Breast epithelium (tissue), 4 donors: ENCODE measurements around the gene FSTL4. TPM values are rescaled to one million over a fixed set of nuclear protein-coding genes. Genes with fewer than 3 reads are reported as not detected.

Experiments
- DNase-seq, 2 donors: peaks; one replicate each; pipeline ENCODE4 v3.0.0-alpha.2; 2019; ENCODE audit warnings: low spot score in 2 of 2
- H3K27ac ChIP-seq, 2 donors: fragments of 200-600 bp; sonication (generic) in 1 of 2; one replicate each; pipeline ENCODE4 v1.5.1; 2016 to 2019; ENCODE audit warnings: mild to moderate bottlenecking in 1 of 2
- H3K27me3 ChIP-seq, 2 donors: fragments of 200-600 bp; sonication (generic) in 1 of 2; one replicate each; pipeline versions ENCODE4 v1.5.1 to v1.6.0; 2017 to 2019; ENCODE audit warnings: control low read depth in 1 of 2, mild to moderate bottlenecking in 1 of 2
- H3K36me3 ChIP-seq: fragments of 200-600 bp; one replicate; pipeline ENCODE4 v1.5.1; 2019
- H3K4me1 ChIP-seq, 2 donors: fragments of 200-600 bp; sonication (generic); one replicate each; pipeline ENCODE4 v1.5.1; 2016 to 2019; ENCODE audit warnings: control low read depth in 1 of 2
- H3K4me3 ChIP-seq, 3 donors: fragments of 200-600 bp; sonication (generic); 1 replicate in 2 of 3; 2 replicates in 1 of 3; pipeline ENCODE4 v1.5.1; 2016 to 2019; ENCODE audit warnings: mild to moderate bottlenecking in 3 of 3, moderate library complexity in 2 of 3
- H3K9me3 ChIP-seq, 2 donors: fragments of 200-600 bp; sonication (generic) in 1 of 2; one replicate each; pipeline ENCODE4 v1.5.1; 2016 to 2019; ENCODE audit warnings: control low read depth in 1 of 2
- POLR2A ChIP-seq: fragments of 450-650 bp; IDR thresholded peaks from one replicate; pipeline ENCODE4 v1.6.1; 2016; ENCODE audit warnings: antibody characterized with exemption, mild to moderate bottlenecking, moderate library complexity
- POLR2AphosphoS5 ChIP-seq, 3 donors: sonication (generic); formaldehyde crosslinking; IDR thresholded peaks; one replicate each; pipeline ENCODE4 v1.6.1; 2017; ENCODE audit warnings: antibody characterized with exemption in 3 of 3
- intact Hi-C: fragments of 100-400 bp; cut with DNase I; formaldehyde crosslinking; loops from one replicate; pipeline ENCODE4 v1.15.1; 2023; ENCODE audit warnings: low total_unique reads
- total RNA-seq, 3 donors: library from RNA; depleted of rRNA; stranded (reverse); fragments of >200 nt; gene quantifications; one replicate each; pipeline ENCODE4 v1.1.0, GENCODE V29; 2016
- TF ChIP-seq, protein P1 (sequence below), 3 donors: fragments of 450-650 bp; IDR thresholded peaks; one replicate each; pipeline ENCODE4 v1.5.1; 2016 to 2017; ENCODE audit warnings: antibody characterized with exemption in 3 of 3, mild to moderate bottlenecking in 3 of 3, moderate library complexity in 3 of 3

The FSTL4 gene
- total RNA-seq, 3 donors from 2014 or later, result 0.16 to 0.98 (median 0.88) TPM

DNA sequence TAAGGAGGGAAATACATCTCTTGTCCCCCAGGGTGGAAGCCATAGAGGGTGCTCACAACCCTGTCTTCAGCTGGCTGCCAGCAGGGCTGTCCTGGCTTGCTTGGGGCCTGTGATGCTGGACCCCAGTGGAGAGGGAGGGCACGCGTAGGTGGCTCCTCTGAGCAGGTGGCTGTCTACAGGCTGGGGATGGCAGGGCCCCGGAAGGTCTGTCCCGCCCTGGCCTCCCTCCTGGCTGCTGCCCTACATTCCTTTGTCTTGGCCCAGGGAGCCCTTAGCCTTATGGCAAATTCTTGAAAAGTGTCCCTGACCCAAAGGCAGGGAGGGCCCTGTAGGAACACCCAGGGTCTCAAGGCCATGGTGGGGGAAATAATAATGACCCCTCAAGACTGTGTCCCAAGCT is 336.2 kb downstream of the FSTL4 start:
- TF ChIP-seq POLR2AphosphoS5 (IDR thresholded peaks at IDR 0.05) (no peak), POLR2A (no peak)
- TF ChIP-seq, protein P1, sequence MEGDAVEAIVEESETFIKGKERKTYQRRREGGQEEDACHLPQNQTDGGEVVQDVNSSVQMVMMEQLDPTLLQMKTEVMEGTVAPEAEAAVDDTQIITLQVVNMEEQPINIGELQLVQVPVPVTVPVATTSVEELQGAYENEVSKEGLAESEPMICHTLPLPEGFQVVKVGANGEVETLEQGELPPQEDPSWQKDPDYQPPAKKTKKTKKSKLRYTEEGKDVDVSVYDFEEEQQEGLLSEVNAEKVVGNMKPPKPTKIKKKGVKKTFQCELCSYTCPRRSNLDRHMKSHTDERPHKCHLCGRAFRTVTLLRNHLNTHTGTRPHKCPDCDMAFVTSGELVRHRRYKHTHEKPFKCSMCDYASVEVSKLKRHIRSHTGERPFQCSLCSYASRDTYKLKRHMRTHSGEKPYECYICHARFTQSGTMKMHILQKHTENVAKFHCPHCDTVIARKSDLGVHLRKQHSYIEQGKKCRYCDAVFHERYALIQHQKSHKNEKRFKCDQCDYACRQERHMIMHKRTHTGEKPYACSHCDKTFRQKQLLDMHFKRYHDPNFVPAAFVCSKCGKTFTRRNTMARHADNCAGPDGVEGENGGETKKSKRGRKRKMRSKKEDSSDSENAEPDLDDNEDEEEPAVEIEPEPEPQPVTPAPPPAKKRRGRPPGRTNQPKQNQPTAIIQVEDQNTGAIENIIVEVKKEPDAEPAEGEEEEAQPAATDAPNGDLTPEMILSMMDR (IDR thresholded peaks at IDR 0.05), result no peak
- no peak overlapping the region for H3K27ac ChIP-seq
- intact Hi-C loops, result no loop called here
- no peak for DNase-seq
- H3K27me3 ChIP-seq, result no peaks in the 10 kb centered on the region
- H3K4me3 ChIP-seq, result no peak overlapping the region
- no peaks in the 10 kb centered on the region for H3K9me3 ChIP-seq
- H3K36me3 ChIP-seq, result no peaks in the 10 kb centered on the region
- no peaks in the 10 kb centered on the region for H3K4me1 ChIP-seq

DNA sequence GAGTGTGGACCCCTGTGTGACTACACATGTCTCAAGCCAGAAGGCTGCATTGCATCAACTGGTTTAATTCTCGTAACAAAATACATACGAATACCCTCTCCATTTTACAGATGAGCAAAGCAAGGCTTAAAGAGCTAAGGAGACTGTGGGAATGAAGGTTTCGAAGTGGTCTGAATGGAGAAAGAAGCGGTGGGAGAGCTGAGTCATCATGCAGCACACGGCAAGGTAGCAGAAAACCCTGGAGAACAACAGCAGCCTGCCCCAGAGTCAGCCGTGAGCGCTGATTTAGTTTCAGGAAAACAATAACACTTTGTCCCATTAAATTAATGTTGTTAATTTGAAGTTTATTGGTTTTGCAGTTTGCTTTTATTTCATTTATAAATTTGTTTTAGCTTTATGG is 336.7 kb downstream of the FSTL4 start:
- DNase-seq, result no peak
- Histone ChIP-seq H3K4me3 (no peak overlapping the region), H3K27ac (no peak overlapping the region), H3K4me1 (no peaks in the 10 kb centered on the region), H3K27me3 (no peaks in the 10 kb centered on the region), H3K36me3 (no peaks in the 10 kb centered on the region), H3K9me3 (no peaks in the 10 kb centered on the region)
- intact Hi-C loops, result no loop called here
- TF ChIP-seq, protein P1 (IDR thresholded peaks at IDR 0.05), result no peak
- no peak for TF ChIP-seq POLR2A

DNA sequence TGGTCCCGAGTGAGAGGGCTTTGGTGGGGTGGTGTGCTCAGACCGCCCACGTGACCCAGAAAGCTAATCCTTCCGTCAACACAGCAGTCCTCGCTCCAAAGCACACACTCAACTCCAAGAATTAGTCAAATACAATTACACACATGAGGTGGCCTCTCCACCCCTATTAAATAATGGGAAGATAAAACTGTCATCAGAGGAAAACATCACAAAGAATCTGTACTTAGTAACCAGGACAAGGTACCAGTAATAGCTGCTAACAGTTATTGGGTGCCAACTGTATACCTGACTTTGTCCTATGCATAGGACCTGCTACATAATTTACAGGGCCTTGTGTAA is 337.8 kb downstream of the FSTL4 start:
- no peaks in the 10 kb centered on the region for H3K4me1 ChIP-seq
- H3K27me3 ChIP-seq, result no peaks in the 10 kb centered on the region
- H3K4me3 ChIP-seq, result no peak overlapping the region
- H3K9me3 ChIP-seq, result no peaks in the 10 kb centered on the region
- H3K36me3 ChIP-seq, result no peaks in the 10 kb centered on the region
- intact Hi-C loops, result no loop called here
- no peak overlapping the region for H3K27ac ChIP-seq
- DNase-seq, result no peak
- no peak for TF ChIP-seq POLR2AphosphoS5 (IDR thresholded peaks at IDR 0.05)
- TF ChIP-seq POLR2A, result no peak
- TF ChIP-seq, protein P1 (IDR thresholded peaks at IDR 0.05), result no peak

DNA sequence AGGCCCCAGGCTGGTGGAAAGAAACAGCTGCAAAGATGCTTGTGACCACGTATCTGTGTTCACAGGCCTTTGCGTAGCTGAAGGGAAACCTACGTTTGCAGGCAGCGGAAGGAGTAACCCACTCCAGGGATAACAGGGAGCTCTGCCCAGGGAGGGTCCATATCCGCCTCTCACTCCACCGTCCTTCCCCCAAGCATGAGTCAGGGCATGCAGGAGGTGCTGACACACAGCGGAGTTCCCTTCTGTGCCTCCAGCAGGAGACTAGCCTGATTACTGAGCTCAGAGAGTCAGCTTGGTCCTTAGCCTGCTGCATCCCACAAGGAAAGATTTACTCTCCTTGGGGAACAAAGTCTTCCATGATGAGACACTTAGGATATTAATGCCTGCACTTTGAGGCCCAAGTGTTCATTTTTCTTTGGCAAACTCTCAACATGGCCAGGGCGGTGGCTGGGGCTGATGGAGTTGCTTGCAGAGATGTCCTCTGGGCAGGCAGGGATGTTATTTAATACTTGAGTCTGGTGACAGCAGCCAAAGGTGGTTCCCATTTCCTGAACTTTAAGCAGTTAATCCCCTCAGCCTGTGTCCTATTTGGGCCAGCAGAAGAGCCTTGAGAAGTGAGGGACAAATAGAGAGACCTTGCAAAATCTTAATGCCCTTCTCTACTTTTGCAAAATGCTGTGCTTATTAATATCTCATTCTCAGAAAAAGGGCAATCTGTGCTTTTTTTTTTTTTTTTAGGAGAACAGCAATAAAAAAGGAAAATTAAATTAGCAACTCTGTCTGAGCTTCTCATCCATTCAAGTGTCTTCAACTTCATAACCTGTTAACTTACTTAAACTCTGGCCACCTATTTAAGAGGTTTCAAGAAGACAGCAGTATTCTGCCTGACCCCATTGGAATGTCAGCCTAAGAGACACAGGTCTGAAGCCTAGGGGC is 338.4 kb downstream of the FSTL4 start:
- intact Hi-C loops, result no loop called here
- DNase-seq, result no peak
- H3K36me3 ChIP-seq, result no peaks in the 10 kb centered on the region
- H3K27ac ChIP-seq, result no peak overlapping the region
- no peaks in the 10 kb centered on the region for H3K4me1 ChIP-seq
- H3K4me3 ChIP-seq, result no peak overlapping the region
- TF ChIP-seq POLR2A (no peak), POLR2AphosphoS5 (IDR thresholded peaks at IDR 0.05) (no peak)
- TF ChIP-seq, protein P1 (IDR thresholded peaks at IDR 0.05), result no peak
- H3K27me3 ChIP-seq, result no peaks in the 10 kb centered on the region
- no peaks in the 10 kb centered on the region for H3K9me3 ChIP-seq

DNA sequence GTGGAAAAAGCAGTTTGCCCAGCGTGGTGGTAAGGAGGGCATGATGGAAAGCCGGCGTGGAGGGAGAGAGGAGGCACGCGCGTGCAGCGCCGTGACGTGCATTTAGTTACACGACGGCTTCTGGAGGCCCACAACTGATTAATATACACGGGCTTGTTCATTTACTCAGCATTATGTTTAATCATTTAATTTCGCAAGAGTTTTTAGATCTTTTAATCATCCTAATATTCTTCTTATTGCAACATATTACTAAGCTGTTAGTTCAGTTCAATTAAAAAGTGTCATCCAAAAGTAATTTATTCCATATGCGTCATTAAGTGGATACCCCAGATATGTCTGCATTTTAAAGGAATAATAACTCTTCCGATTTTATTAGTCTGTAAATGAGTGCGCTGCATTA is 340.0 kb downstream of the FSTL4 start:
- Histone ChIP-seq H3K4me3 (no peak overlapping the region), H3K36me3 (no peaks in the 10 kb centered on the region), H3K27me3 (no peaks in the 10 kb centered on the region), H3K4me1 (no peaks in the 10 kb centered on the region), H3K9me3 (no peaks in the 10 kb centered on the region), H3K27ac (no peak overlapping the region)
- intact Hi-C loops, result no loop called here
- no peak for DNase-seq
- TF ChIP-seq POLR2A (no peak), POLR2AphosphoS5 (IDR thresholded peaks at IDR 0.05) (no peak)
- TF ChIP-seq, protein P1 (IDR thresholded peaks at IDR 0.05), result no peak
